HG02885 (cell line): Measurements from ENCODE around the gene SFT2D1.
A peak's percentile ranks its signal among the peaks of the same experiment; 100 is the strongest.
"Not testable (repeated sequence)": the region's sequence is repeated elsewhere in the genome, so short reads cannot be mapped to it uniquely, and the experiment has no call there.

ENCODE experiments used
- ATAC-seq: cut with Tn5 transposase; IDR thresholded peaks from one replicate; pipeline ENCODE4 v1.9.1; 2021; ENCODE audit warnings: mild to moderate bottlenecking; ENCODE audit not compliant: unreplicated experiment, poor library complexity

Gene SFT2D1

DNA sequence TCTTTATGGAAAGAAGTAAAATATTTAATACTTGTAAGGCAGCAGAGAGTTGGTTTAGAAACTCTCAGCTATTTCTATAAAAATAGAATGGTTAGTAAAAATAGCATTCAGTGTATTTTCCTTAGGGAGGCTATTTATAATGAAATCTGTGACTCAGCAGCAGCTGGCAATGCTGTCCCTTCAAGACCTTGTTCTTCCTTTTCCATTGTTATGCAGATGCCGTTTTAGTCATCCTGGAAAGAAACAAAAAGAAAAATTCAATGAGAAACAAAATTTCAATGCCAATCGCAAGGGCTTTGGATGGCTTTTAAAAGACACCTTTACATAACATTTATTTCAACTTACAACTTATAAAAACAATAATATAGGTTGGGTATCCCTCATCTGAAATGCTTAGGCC is 22.9 kb upstream of the SFT2D1 start:
- no peak for ATAC-seq

DNA sequence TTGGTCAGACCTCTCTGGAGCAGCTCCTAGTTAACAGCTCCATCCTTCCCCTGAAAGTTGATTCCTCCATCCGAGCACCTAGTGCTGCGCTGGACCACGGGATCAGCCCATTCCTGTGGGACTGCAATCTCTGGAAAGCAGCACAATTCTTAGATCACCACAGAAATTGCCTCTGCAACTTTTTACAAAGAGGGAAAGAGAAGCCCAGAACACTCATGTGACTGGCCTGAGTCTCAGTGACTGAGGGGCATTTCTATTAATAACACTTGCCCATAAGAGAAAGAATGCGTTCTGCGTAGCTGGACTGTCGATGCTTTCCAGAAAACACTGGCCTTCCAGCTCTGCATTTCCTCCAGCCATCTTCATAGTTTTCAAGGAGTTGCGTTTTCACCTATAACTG is 22.1 kb upstream of the SFT2D1 start:
- no peak for ATAC-seq

DNA sequence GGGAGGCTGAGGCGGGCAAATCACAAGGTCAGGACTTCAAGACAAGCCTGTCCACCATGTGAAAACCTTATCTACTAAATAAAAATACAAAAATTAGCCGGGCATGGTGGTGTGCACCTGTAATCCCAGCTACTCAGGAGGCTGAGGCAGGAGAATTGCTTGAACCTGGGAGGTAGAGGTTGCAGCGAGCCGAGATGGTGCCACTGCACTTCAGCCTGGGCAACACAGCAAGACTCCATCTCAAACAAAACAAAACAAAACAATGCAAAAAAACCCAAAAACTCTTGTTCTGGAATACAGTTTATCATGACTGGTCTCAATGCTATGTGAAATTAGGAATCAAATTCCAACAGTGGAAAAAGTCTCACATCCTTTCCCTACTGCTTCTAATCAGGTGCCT is 20.1 kb upstream of the SFT2D1 start:
- ATAC-seq, result not testable (repeated sequence)

DNA sequence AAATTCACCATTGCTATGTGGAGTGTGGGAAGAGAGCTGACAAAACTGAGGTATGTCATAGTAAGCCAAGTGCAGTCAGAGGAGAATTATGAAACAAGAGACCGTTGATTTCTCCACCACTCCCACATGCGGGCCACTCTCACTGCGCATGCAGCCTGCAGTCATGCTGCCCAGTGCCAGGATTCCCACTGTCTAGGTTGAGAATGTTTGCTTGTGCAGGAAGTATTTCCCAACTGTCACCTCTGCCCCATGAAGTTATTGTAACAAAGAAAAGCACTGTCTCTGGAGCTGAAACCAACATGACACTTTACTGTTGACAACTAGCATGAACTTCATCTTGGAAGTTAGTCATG is 18.7 kb upstream of the SFT2D1 start:
- ATAC-seq, result no peak

DNA sequence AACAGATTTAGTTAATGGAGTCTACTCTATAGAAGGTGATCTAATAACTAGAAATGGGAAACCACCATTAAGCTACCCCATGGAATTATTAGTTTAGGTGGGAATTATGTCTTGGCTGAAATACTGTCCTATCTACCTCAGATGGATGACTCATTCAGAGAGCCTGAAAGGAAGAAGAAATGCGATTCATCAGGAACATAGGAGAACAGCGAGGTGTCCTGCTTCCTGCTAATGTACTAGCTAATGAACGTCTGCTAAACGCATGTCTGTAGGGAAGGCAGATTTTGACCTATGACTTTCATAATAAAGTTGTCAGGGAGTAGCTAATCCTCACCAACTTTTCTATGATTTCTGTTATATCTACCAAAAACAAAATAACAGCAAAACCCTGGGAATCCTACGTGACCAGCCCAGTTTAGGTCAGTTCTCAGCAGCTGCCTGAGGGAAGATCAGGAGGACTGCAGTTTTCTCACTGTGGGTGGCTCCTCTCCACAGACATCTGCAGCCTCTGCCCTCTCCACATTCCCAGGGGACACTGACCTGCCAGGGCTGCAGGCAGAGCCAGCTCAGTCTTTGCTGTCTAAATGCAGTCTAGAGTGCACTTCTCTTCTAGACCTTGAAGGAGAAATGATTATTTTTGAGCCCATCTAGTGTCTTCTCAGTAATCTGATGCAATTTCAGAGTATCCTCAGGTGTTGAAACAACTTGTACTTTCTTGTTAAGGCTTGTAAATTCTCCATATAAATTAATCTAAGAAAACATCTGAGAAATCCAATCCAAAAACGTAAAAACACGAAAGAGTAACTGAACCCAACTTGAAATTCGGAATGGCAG is 18.1 kb upstream of the SFT2D1 start:
- no peak for ATAC-seq

DNA sequence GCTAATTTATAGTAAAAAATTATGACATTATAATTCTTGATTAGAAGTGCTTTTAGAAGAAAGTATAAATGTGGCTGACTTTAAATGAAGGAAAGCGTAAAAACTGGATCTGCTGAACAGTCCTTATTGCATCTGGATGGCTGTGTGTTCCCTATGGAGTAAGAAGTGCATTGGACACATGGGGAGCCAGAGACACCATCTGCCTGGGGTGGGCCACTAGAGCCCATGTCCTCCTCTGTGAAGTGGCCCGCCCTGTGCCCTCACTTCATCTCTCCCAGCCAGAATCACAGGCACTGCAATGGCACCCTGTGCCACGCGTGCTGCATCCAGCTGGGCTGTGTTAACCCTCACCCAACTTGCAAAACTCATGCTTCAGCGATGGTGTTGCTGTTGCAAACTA is 13.2 kb upstream of the SFT2D1 start:
- no peak for ATAC-seq

DNA sequence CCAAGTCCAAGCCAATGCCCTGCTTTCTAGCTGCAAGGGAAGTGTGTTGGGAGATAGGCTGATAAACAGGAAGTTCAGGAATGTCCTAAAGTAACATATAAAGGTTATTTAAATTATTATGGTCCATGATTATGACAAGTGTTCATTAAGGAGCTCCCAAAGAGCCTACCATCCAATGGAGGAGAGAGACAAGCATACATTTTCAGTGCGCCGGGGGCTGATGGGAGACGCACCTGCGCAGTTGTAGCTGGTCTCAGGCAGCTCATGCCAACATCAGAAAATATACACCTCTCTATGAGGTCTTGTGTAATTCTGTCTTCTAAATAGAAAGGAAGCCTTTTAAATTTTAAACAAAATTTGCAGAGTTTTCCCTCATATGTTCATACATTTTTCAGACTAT is 12.6 kb upstream of the SFT2D1 start:
- ATAC-seq, result no peak

DNA sequence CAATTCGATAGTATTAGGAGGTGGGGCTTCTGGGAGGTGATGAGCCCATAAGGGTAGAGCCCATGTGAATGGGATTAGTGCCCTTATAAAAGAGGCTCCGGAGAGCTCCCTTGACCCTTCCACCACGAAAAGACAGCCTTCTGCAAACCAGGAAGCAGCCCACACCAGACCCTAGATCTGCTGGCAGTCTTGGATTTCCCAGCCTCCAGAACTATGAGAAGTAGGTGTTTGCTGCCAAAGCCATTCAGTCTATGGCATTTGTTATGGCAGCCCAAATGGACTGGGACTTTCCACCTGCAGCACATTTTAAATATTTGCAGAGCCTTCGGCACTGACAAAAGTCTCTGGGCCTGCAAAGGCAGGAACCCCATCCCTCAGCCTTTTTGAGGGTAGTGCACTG is 11.8 kb upstream of the SFT2D1 start:
- ATAC-seq, result no peak

DNA sequence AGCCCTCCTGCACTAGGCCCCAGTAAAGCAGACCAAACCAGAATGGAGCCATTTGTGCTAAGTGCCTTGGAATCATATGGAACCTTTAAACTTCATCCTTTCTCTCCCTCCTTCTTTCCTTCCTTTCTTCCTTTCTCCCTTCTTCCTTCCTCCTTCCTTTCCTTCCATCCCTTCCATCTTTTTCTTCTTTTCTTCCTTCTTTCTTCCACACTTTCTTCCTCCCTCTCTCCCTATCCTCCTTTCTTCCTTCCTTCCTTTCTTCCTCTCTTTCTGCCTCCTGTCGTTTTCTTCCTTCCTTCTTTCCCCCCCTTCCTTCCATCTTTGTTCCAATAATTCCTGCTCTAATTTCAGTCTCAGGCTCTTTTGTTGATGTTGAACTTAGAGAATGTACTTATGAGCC is 11.2 kb upstream of the SFT2D1 start:
- no peak for ATAC-seq

DNA sequence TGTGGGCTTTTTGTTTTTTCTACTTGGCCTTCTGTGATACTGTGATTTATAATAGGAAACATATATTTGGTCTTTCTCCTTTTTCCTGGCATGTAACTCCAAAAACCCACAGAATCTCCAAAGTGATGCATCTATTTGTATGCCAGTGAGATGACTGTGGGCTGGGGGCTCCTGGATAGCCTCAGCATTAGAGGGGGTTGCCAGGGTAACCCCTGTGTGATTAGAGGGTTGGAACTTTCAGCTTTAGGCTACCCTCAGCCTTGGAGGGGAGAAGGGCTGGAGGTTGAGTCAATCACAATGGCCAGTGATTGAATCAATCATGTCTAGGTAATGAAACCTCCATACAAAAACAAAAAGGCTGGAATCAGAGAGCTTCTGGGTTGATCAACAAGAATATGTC is 10.6 kb upstream of the SFT2D1 start:
- ATAC-seq, result no peak

DNA sequence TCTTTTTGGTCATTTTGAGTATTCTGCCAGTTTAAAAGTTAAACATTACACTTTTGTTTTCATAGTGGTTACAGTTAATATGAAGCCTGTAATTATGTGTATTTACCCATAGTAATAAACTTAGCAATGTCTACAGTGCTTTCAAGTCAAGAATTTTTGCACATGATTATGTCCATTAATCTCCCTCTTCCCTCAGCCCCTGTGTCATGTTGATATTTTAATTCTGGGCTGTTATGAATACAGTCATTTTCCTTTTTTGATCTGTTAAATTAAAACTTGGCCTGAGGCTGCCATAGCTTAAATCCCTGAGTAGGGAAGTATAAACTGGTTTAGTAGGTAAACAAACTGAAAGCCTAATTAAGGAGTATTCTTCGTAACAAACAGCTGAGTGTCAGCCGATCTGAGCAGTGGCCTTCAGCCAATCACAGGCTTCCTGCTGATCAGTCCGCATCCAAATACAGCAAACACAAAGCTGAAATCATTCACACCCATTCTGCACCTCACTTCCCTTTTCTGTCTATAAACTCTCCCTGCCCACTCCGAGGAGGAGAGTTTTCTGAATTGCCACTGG is 9.5 kb upstream of the SFT2D1 start:
- ATAC-seq, result peak; percentile 89

DNA sequence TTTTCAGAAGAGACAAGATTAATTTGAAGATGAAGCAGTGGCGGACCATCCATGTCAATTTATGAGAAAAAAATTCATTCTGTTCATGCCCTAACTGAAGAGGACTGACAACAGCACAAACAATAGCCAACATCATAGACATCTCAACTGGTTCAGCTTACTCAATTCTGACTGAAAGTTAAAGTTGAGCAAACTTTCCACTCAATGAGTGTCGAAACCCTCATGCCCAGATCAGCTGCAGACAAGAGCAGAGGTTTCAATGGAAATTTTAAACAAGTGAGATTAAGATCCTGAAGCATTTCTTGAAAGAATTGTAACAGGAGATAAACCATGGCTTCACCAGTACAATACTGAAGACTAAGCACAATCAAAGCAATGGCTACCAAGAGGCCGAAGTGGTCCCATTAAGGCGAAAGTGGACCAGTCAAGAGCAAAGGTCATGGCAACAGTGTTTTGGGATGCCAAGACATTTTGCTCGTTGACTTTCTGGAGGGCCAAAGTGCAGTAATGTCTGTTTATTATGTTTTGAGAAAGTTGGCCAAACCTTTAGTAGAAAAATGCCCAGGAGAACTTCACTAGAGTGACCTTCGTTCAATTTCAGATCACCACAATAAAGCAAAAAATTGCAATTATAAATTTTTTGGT is 6.1 kb upstream of the SFT2D1 start:
- ATAC-seq, result no peak

DNA sequence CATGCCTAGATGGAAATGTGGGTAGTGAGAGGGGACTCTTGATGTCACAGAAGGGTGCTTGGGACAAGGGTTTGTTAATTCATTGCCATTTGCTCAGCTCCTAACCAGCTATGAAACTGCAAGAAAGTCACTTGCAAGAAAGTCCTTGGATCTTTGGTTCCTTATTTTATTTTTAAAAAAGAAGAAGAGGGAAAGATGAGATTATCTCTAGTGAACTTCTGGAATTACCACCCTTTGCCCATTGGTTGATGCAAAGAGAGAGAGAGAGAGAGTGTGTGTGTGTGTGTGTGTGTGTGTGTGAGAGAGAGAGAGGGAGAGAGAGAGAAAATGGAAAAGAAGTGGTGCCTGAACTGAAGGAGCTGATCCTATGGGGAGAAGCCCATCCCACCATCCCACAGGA is 4.6 kb upstream of the SFT2D1 start:
- ATAC-seq, result no peak

DNA sequence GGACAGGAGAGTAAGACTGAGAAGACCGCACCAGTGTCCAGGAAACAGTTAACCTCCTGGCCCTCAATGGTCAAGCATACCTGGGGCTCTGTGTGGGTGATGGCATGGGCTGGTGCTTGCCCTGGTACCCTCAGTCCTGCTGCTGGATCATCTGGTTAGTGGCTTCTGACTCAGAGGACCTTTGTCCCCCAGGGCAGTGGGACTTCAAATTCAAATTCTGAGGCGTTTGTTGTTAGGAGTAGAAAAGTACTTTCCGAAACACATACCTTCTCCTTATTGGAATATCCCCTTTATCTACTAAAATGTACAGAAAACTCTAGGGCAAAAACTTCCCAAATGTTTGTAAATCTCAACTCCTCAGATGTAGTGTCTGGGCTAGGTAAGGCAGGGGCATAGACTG is 4.1 kb upstream of the SFT2D1 start:
- ATAC-seq, result no peak

DNA sequence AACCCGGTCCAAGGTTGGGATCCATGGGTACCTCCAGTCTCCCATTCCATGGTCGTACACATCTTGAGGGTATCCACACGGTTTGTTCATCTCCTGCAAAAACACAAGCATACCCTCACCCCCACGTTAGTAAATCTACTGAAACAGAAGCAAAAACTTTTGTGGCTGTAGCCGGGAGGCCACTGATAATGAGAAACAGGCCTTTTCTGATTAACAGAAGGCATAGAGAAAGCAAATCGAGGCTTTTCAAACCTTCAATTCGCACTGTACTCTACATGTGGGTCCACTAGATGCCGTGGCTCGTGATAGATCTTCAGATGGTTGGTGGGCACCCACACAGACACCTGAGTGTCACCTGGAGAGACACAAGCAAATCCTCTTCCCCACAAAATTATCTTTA is 3.3 kb upstream of the SFT2D1 start:
- not testable (repeated sequence) for ATAC-seq

DNA sequence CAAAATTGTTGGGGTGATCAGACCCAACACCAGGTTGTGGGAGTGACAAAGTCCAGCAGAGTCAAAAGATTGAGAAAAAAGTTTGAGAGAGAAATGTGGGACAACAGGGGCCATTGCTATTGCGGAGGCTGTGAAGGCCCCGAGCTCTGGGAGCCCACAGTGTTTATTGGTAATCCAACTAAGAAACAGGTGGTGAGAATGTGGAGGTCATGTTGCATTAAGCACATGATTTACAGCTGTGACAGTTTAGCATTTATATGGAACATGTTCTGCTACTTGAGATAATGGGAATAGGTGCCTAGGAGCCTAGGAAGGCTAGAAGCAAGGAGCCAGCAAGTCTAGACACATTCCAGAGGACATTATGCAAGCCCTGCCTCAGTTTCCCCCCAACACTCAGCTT is 2.6 kb upstream of the SFT2D1 start:
- not testable (repeated sequence) for ATAC-seq

DNA sequence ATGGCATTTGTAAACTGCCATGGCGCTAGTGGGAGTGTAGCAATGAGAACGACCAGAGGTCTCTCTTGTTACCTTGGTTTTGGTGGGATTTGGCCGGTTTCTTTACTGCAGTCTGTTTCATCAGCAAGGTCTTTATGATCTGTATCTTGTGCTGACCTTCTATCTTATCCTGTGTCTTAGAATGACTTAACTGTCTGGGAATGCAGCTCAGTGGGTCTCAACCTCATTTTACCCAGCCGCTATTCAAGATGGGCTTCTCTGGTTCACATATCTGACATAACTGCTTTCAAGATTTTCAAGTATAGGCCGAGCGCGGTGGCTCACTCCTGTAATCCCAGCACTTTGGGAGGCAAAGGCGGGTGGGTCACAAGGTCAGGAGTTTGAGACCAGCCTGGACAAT is 1.9 kb upstream of the SFT2D1 start:
- ATAC-seq, result no peak

DNA sequence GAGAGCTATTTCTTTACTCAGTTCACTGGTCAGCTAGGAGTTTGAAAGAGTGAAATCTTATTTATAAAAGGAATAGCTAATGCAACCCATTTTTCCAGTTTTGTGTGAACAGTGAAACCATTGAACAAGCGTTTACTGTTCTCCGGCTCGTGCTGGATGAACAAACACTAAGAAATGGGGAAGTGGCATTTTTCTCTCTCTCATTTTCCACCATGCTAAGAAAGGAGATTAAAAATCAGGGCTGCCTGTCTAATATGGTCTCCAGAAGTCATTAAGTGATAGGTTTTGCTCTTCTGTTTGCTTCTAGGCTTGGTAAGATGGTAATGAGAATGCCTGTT is 774 bp upstream of the SFT2D1 start:
- peak; percentile 25 for ATAC-seq

DNA sequence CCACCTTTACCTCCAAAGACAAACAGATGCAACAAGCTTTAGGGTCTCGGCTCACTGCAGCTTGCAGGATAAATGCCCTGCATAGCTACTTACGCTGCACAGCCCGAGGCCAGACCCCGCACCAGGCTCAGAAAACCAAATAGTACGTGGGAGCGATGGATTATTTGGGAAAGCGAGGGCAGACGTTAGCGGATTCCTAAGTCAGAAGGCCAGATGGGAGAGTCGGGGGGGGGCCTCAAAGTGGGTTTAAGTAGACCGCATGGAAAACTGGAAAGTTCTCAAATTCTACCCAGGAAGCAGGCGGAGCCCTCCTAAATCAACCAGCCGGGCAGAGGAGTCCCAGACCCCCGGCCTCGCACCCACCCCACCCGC is 382 bp downstream of the SFT2D1 start:
- ATAC-seq, result no peak

DNA sequence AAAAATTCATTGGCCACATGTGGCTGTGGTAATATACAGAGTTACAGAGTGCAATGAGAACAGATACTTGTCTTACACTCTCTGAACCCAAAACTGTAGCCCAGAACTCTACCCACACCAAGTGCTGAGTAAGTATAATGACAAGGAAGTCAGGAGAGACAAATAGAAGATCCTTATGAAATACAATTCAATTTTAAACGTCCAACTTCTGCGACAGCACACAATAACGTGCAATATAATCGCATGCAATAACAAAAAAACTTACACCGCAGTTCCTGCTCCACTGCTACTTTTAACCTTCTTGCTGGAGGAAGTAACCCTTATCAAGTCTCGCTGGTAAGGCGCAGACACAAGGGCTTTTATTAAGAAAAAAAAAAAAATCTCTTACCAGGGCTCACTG is 881 bp downstream of the SFT2D1 start:
- no peak for ATAC-seq

DNA sequence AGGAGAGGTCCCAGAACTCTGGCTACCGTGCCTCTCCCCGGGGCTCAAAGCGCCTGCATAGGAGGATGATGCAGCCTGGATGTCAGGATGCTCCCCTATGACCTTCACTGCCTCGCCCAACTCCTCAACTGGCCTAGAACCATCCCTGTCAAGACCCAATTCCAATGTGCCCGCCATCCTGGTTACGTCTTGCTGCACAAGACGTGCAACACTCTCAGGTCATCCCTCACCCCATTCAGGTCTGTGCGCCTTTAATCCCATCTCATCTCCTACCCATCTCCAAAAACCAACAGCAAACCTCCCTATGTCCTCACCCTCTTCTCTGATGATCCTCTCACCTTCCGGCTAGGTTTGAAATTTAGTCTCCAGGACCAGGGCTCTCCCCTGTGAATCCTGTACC is 3.5 kb downstream of the SFT2D1 start:
- ATAC-seq, result no peak

DNA sequence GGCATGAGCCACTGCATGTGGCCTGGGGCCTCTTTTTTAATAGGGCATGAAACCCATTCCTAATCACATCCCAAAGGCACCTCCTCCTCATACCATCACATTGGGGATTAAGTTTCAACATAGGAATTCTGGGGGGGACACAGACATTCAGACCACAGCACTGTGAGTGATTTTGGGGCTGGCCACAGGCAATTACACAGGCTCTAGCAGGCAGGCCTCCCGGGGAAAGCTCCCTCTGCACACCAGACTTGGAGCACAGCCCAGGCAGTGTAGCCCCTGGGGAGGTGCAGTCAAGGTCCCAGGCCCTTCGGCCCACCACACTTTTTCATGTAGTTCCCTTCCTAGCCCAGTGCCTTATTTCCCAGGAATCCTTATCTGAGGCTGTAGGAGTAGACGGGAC is 5.5 kb downstream of the SFT2D1 start:
- no peak for ATAC-seq
